H54 (cell line): ENCODE measurements around the gene ADI1.
"Not testable (repeated sequence)": the region's sequence is repeated elsewhere in the genome, so short reads cannot be mapped to it uniquely, and the experiment has no call there.

Experiments used
- DNase-seq: peaks from one replicate; pipeline ENCODE4 v3.0.0; 2011; ENCODE audit warnings: low spot score, mixed read lengths; ENCODE audit not compliant: insufficient read length
- FAIRE-seq: peaks from 3 replicates; lab custom pipeline; 2011; peaks lifted over from hg19 to GRCh38; lab: Jason Lieb, UNC
- POLR2A ChIP-seq: IDR thresholded peaks from 2 replicates; pipeline ENCODE4 v1.6.1; 2011; ENCODE audit warnings: low read depth, mild to moderate bottlenecking, low read length

Gene ADI1

DNA sequence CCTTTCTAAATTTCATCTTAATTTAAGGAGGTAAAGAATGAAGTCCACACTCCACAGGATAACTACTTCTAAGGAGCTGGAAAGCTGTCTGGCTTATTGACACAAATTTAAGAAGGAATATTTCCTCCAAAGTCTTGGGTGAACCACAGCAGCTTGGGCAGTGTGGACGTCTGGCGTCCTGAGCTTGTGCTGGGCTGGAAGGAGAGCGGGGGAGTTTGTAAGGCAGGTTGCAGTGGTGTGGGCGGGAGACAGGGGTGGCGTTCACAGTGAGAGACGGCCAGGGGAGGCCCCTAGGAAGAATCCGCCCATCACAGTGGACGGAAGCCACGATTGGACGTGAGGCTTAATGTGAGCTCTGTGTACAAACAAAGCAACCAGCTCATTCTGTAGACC is 25.7 kb downstream of the ADI1 start:
- FAIRE-seq: no peak
- DNase-seq: no peak
- no peak for TF ChIP-seq POLR2A

DNA sequence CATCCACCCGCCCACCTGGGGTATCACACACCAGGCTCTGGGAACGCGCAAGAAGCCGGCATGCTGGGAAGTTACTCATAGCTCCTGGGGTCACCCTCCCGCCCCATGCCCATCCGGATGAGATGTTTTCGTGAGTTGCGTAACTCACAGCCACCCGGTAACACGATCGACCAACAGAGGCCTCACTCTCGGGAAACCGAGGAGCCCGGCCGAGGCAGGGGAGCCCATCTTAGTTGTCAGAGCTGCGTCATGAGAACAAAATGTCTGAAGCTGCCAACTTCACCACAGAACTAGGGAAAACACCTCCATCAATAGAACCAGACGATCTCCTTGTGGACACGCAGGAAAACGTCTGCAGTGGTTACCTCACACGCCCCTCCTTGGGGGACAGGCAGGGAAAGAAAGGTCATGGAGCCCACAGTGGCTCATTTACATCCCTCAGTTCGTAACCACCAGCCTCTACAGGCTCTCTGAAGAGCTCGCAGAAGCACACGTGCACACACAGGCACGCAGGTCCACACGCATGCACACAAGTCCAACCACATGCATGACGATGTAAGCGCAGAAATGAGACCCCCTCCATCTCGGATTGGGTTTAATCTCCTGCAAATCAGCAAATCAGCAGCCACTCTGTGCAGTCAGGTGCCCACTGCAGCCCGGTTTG is 26.2 kb downstream of the ADI1 start:
- FAIRE-seq (no peak), DNase-seq (no peak)
- TF ChIP-seq POLR2A: no peak

DNA sequence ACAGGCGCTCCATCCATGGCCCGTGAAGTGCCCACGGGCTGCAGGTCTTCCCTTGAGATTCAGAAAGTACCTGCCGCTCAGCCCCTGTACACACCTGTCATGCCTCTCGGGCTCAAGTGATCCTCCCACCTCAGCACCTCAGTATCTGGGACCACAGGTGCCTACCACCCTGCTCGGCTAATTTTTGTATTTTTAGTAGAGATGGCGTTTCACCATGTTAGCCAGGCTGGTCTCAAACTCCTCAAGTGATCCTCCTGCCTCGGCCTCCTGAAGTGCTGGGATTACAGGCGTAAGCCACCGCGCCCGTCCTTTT is 26.9 kb downstream of the ADI1 start:
- FAIRE-seq, DNase-seq: not testable (repeated sequence)

DNA sequence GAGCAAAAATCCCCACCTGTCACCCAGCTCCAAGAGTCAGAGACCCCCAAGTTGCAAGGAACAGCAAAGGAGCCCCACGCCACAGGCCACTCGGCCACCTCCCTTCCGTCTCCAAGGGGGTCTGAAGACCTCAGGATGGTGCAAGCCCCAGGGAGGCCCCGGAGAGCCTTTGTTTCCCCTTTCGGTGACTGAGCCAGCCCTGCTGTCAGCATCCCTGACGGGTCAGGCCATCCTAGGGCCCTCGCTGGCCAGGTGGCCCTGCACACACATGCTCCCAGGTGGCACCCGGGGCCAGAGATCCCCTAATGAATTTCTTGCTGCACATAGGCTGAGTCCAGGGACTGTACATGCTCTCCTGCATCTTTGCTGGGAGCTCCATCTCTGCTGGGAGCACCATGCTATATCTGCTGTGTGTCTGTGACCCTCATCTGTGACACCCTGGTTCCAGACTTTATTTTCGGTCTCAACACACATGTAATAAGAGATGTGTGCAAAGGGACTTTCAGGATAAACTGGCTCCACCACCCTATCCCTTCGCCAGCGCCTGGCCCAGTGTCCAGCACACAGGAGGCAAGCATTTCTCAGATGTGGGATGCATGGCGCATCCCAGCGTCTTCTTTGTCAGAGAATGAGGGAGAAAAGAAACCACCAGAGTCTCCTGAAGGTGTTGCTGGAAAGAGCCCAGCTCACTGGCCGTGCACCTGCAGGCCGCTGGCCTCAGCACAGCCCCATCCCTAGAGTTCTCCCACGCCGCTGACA is 27.4 kb downstream of the ADI1 start:
- FAIRE-seq (no peak), DNase-seq (no peak)
- TF ChIP-seq POLR2A: no peak

DNA sequence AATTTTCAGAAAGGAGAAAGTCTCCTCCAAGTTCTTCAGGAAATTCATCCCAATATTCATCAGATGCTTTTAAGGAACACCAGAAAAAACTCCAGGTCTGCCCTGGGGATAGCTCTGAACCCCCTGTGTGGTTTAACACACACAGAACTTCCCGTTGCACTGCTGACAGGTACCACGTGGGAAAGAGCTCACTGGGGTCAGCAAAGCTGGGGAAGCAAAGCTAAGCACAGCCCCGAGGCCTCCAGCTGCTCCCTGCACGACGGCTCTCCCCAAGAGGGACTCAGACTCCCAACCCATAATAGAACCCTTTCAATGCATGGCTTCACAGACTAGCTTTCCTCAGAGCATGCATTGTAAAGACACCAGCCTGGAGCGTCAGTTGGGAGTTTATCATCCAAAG is 28.0 kb downstream of the ADI1 start:
- no peak for DNase-seq
- TF ChIP-seq POLR2A: no peak
- no peak for FAIRE-seq

DNA sequence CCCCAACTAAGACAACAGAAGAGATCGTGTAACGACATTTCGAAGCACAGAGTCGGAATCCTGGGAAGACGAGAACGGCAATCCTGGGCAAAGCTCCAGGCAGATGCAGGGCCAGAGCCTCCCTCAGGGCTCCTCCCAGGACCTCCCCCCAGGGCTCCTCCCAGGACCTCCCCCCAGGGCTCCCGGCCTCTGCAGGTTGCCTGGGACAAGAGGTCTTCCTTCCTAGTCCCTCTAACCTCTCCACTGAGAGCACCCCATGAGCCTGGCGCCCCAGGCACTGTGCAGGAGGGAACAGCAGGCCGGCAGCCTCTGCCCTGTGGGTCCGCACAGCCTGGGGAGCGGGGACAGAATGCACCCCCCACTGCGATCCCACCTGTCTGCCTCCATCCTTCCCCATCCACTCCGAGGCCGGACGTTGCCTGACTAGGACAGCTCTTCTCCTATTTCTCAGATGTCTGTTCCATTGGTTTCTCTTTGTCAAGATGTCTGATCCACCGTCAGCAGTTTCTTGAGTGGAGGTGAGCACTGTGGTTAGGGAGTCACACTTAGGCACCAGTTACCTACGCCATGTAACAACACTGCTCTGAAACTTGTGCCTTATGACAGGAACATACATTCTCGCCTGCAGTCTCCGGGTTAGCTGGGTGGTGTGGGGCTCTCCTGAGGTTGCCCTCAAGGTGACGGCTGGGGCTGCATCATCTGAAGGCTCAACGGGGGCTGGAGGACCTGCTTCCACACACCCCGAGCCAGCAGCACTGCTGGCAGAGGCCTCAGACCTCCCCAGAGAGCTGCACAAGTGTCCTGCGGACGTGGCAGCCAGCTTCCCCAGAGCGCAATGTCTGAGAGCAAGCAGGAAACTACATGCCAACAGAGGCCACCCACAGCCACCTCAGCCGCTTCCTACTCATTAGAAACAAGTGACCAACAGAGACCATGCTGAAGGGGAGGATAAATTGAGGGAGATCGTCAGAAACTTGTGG is 28.9 kb downstream of the ADI1 start:
- DNase-seq (no peak), FAIRE-seq (no peak)
- TF ChIP-seq POLR2A: no peak

DNA sequence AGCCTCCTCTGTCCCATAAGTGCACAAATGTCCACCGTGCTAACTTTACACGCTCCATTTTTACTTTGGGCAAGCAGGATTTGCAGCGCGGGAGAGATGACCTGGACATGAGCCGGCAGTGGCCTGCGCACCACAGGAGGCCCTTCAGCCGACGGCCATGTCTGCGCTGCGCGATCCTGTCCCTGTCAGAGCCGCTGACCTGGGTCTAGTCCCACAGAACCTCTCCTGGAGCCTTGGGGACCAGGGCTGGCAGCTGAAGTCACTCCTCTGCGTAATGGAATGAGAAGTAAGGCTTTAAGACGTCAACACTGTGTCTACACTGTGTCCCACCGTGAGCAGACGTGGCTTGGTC is 29.6 kb downstream of the ADI1 start:
- DNase-seq (no peak), FAIRE-seq (no peak)
- no peak for TF ChIP-seq POLR2A

DNA sequence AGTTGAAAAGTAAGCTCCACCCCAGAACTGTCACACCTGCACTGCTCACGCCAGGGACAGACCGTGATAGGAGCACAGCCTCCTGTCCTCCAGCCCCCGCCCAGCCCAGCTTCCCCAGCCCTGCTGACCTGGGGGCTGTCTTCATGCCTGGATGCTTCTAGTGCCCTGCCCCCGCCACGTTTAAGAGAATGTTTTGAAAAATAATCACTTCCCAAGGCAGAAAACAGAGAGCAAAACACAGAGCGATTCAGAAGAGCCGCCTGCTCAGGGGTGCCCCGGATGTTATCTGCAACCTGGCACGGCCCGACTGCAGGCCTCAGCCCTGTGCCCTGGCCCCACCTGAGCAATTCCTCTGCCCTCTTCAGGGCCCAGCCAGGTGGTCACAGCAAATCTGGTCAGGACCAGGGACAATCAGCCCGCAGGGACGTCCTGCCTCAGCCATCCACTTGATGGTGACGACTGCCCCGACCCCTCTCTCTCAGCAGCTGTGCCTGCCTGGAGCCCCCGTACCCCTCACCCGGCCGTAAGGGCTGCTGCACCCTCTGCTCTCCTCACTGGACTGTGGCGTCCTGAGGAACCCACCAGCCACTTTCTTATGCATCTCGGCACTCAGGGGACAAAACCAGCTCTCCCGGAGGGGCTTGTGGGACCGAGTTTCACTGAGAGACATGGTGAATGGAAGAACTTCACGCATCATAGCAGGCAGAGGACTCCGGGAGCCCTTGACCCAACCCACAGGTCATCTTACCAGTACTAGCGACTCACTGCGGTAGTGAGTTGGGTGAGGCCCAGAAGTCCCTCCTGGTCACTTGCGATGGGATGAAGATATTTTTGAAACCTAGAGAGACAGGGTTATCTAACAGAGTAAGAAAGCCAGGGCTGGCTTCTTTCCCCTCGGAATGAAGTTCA is 30.2 kb downstream of the ADI1 start:
- FAIRE-seq (no peak), DNase-seq (no peak)
- no peak for TF ChIP-seq POLR2A

DNA sequence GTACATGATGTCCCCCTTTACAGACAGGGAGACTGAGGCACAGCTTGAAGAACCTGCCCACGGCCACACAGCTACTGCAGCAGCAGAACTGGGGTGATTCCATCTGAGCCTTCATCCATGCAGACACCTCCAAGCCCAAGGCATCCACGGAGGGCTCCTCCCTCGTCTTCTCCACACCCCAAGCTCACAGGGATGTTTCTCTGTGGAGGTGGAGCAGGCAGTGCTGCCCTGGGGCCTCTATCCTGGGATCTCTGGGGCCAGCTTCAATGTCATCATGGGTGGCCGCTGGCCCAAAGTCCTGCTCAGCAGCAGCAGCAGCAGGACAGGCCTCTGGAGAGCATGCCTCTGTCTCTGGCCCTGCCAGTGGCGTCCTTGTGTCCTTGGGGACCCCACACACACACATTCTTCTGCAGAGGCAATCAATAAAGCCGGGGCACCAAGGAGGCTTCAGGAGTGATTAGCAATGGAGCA is 31.2 kb downstream of the ADI1 start:
- DNase-seq (no peak), FAIRE-seq (no peak)
- no peak for TF ChIP-seq POLR2A

DNA sequence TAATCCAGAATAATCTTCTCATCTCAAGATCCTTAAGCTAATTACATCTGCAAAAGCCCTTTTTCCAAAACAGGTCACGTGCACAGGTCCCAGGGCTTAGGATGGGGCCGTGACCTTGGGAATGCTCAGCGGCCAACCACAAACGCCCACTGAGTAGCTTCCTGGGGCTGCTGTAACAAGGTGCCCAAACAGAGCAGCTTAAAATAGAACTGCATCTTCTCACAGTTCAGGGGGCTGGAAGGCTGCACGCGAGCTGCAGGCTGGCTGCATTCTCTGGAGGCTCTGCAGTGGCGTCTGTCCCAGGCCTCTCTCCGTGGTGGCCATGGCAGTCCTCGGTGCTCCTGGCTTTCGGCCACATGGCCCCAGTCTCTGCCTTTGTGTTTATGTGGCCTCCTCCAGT is 31.9 kb downstream of the ADI1 start:
- no peak for DNase-seq
- FAIRE-seq: no peak
- no peak for TF ChIP-seq POLR2A

DNA sequence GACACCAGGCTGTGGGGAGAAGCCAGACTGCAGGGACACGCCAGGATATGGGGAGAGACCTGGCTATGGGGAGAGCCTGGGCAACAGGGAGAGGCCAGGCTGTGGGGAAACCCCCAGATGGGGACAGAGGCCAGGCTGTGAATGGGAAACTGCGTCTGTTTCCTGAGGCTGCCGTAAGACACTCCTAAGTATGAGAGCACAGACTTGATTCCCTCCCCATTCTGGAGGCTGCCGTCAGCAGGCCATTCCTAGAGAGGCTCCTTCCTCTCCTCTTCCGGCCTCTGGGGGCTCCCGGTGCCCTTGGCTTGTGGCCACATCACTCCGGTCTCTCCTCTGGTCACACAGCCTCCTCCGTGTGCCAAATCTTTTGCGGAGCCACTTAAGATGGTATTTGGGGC is 32.3 kb downstream of the ADI1 start:
- DNase-seq (no peak), FAIRE-seq (no peak)
- TF ChIP-seq POLR2A: no peak

DNA sequence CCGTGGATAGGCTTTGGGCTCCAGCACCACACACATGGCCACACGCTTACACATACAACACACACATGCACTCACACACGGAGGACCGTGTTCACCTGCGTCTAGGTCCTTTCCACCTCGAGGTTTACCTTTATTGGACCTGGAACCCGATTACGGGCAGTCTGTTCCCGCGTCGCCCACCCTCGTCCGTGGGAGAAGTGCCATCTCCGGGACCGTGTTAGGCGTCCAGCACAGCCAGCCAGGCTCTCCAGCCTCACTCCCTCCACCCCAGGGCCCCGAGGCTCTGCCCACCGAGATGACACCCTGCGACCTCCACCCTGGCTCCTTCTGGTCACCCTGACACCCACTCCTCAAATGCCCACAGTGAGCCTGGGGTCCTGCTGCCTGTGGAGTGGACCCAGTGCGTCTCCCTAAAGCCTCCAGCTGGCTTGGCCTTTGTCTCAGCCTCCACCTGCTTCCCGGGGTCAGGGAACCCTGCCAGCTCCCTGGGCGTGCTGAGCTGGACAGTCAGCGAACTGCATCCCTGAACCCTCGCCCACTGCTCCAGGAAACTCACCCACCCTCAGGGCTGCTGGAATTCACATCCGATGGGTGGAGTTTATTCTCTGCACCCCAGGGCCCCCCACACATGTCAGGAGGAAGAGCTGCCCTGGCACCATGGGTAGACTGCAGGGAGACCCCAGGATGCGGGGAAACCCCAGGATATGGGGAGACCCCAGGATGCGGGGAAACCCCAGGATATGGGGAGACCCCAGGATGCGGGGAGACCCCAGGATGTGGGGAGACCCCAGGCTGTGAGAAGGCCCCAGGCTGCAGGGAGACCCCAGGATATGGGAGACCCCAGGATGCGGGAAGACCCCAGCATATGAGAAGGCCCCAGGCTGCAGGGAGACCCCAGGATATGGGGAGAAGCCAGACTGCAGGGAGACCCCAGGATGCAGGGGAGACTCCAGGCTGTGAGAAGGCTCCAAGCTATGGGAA is 33.0 kb downstream of the ADI1 start:
- no peak for FAIRE-seq
- no peak for DNase-seq

More for the DNA sequence above, 33.0 kb downstream of the ADI1 start:
- no peak for TF ChIP-seq POLR2A
